HG03520 (cell line): ENCODE data around the gene RBM8A.

Source experiments
- ATAC-seq: cut with Tn5 transposase; IDR thresholded peaks from one replicate; pipeline ENCODE4 v1.9.1; 2021; ENCODE audit warnings: mild to moderate bottlenecking, moderate library complexity; ENCODE audit not compliant: unreplicated experiment

The RBM8A gene

GRCh38 chr1:145884675-145885074 lies 42.6 kb downstream of the RBM8A start:
- ATAC-seq: no peak

DNA sequence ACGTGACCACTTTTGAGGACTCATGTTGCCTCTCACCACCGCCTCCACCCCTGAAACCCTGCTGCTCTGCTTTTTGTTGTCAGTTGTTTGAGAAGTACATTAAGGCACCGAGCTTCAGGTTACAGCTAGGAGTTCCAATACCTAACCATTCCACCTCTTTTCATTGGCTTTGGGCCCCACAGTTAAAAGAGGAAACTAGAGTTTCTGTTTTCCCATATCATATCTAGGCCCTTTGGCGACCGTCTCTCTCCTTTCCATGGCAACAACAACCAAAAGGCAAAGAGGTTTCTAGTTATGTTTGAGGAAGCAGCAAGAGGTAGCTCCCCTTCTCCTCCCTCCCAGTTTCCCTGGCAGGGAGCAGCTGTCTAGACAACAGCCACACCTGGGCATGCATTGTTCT lies 47.5 kb downstream of the RBM8A start:
- no peak for ATAC-seq

GRCh38 chr1:145878724-145879123 lies 48.6 kb downstream of the RBM8A start:
- no peak for ATAC-seq

GRCh38 chr1:145877923-145878486 lies 49.3 kb downstream of the RBM8A start:
- ATAC-seq: no peak

- ATAC-seq: no peak
These were observed 52.6 kb downstream of the RBM8A start for GRCh38 chr1:145874646-145875045.

- ATAC-seq: no peak
These were observed 55.0 kb downstream of the RBM8A start for GRCh38 chr1:145871994-145872924.
